Lower lobe of right lung (tissue), 2 donors: ENCODE data around the gene SCYGR3. TPM values are rescaled to one million over a fixed set of nuclear protein-coding genes. Genes with fewer than 3 reads are reported as not detected.
"Not testable (repeated sequence)": the region's sequence is repeated elsewhere in the genome, so short reads cannot be mapped to it uniquely, and the experiment has no call there.

Source experiments
- ATAC-seq, 2 donors: fragments of 200-7000 bp; cut with Tn5 transposase; one replicate each; pipeline ENCODE4 v1.9.1; 2020 to 2022; ENCODE audit warnings: mild to moderate bottlenecking in 2 of 2, moderate library complexity in 2 of 2
- DNase-seq: peaks from one replicate; pipeline ENCODE4 v3.0.0-alpha.2; 2020
- H3K27ac ChIP-seq: fragments of 200-600 bp; one replicate; pipeline ENCODE4 v1.8.0; 2022
- H3K27me3 ChIP-seq: fragments of 200-600 bp; one replicate; pipeline ENCODE4 v1.8.0; 2022; ENCODE audit warnings: low read depth
- H3K36me3 ChIP-seq: fragments of 200-600 bp; one replicate; pipeline ENCODE4 v1.8.0; 2022; ENCODE audit warnings: mild to moderate bottlenecking
- H3K4me1 ChIP-seq: fragments of 200-600 bp; one replicate; pipeline ENCODE4 v1.8.0; 2022
- H3K4me3 ChIP-seq: fragments of 200-600 bp; one replicate; pipeline ENCODE4 v1.8.0; 2022; ENCODE audit warnings: mild to moderate bottlenecking
- H3K9me3 ChIP-seq: fragments of 200-600 bp; one replicate; pipeline ENCODE4 v1.8.0; 2022
- CTCF ChIP-seq: fragments of 200-600 bp; IDR thresholded peaks from one replicate; pipeline ENCODE4 v1.8.0; 2022; ENCODE audit warnings: antibody characterized with exemption, mild to moderate bottlenecking
- intact Hi-C: fragments of 100-400 bp; cut with DNase I; formaldehyde crosslinking; loops from one replicate; pipeline ENCODE4 v1.11.0; 2022
- total RNA-seq: library from RNA; stranded (reverse); fragmentation: NEBNext Ultra II Directional; extraction: Animal tissue kit (Norgen Biotek cat#: 25700); gene quantifications from one replicate; pipeline ENCODE4 v1.2.1, GENCODE V29; 2021
- donor health status: DM: no; HTN: yes; CAD: no; lungs with severe emphysema.

The SCYGR3 gene
- total RNA-seq, 1 donor from 2014 or later, result not detected

- Histone ChIP-seq H3K27me3 (peaks cover 3% of the 10 kb centered on the region), H3K9me3 (no peaks in the 10 kb centered on the region), H3K4me3 (no peak overlapping the region), H3K27ac (no peak overlapping the region), H3K4me1 (peaks cover 9% of the 10 kb centered on the region), H3K36me3 (no peaks in the 10 kb centered on the region)
- no peak for ATAC-seq
- DNase-seq, result no peak
- intact Hi-C loops, result no loop called here
- TF ChIP-seq CTCF, result no peak
Measured at GRCh38 chr2:227607941-227608340, 6.7 kb downstream of the SCYGR3 start.

- Histone ChIP-seq H3K4me3 (no peak overlapping the region), H3K27ac (no peak overlapping the region), H3K9me3 (no peaks in the 10 kb centered on the region), H3K27me3 (no peaks in the 10 kb centered on the region), H3K4me1 (peaks cover 9% of the 10 kb centered on the region), H3K36me3 (no peaks in the 10 kb centered on the region)
- no peak for ATAC-seq
- TF ChIP-seq CTCF, result no peak
- no peak for DNase-seq
- intact Hi-C loops, result no loop called here
Measured at GRCh38 chr2:227606476-227606875, 8.2 kb downstream of the SCYGR3 start.

GRCh38 chr2:227602358-227602757, 12.3 kb downstream of the SCYGR3 start:
- no peaks in the 10 kb centered on the region for H3K9me3 ChIP-seq
- DNase-seq, result no peak
- TF ChIP-seq CTCF, result no peak
- no peaks in the 10 kb centered on the region for H3K4me1 ChIP-seq
- intact Hi-C loops, result no loop called here
- no peaks in the 10 kb centered on the region for H3K27me3 ChIP-seq
- H3K36me3 ChIP-seq, result no peaks in the 10 kb centered on the region
- no peak for ATAC-seq
- H3K4me3 ChIP-seq, result no peak overlapping the region
- H3K27ac ChIP-seq, result no peak overlapping the region

- ATAC-seq, intact Hi-C loops, H3K27me3 ChIP-seq, H3K36me3 ChIP-seq, H3K4me1 ChIP-seq, DNase-seq, H3K4me3 ChIP-seq, H3K27ac ChIP-seq, H3K9me3 ChIP-seq: not testable (repeated sequence)
Measured at GRCh38 chr2:227598835-227599503, 15.7 kb downstream of the SCYGR3 start, which contains the start of gene SCYGR2. TSS of gene SCYGR2 (plus strand) at chr2:227598893. CDS start at chr2:227598893, 0 bp downstream.

- no peak for TF ChIP-seq CTCF
- ATAC-seq, result no peak
- Histone ChIP-seq H3K4me3 (no peak overlapping the region), H3K27me3 (no peaks in the 10 kb centered on the region), H3K27ac (no peak overlapping the region), H3K9me3 (no peaks in the 10 kb centered on the region), H3K4me1 (no peaks in the 10 kb centered on the region), H3K36me3 (no peaks in the 10 kb centered on the region)
- intact Hi-C loops, result no loop called here
- no peak for DNase-seq
Measured at GRCh38 chr2:227597998-227598397, 16.6 kb downstream of the SCYGR3 start.

GRCh38 chr2:227597036-227597435, 17.6 kb downstream of the SCYGR3 start:
- TF ChIP-seq CTCF, result no peak
- Histone ChIP-seq H3K36me3 (no peaks in the 10 kb centered on the region), H3K9me3 (no peaks in the 10 kb centered on the region), H3K4me1 (no peaks in the 10 kb centered on the region), H3K27ac (no peak overlapping the region), H3K27me3 (no peaks in the 10 kb centered on the region), H3K4me3 (no peak overlapping the region)
- DNase-seq, result no peak
- intact Hi-C loops, result no loop called here
- ATAC-seq, result no peak
